ENCODE results near the gene VKORC1L1. TPM values are rescaled to one million over a fixed set of nuclear protein-coding genes. Genes with fewer than 3 reads are reported as not detected.
A peak's percentile ranks its signal among the peaks of the same experiment; 100 is the strongest.
"Not testable (repeated sequence)": the region's sequence is repeated elsewhere in the genome, so short reads cannot be mapped to it uniquely, and the experiment has no call there.

VKORC1L1 gene
- total and polyA plus RNA-seq, 4 experiments from 2014 or later, result 2.2 to 12.6 (median 7.7) TPM

GRCh38 chr7:65843616-65844015, 29.3 kb upstream of the VKORC1L1 start:
- POLR2A ChIA-PET (ENCODE audit: partially characterized antibody), result interaction anchor here (0.7 kb wide), 1 partner anchor 145 kb away, joined by 3 read pairs; no protein-coding TSS in a partner anchor
- H3K4me3 ChIP-seq (ENCODE audit: low read length in 2 of 2); H3K27me3 ChIP-seq (ENCODE audit: insufficient read depth, low read length); CTCF ChIA-PET (ENCODE audit: partially characterized antibody); H3K27me3 Mint-ChIP-seq; H3K4me1 ChIP-seq (ENCODE audit: insufficient read depth, low read length); DNase-seq; H3K4me1 Mint-ChIP-seq; H3K27ac Mint-ChIP-seq; H3K4me3 Mint-ChIP-seq; H3K9me3 ChIP-seq (ENCODE audit: control insufficient read depth in 1 of 2, low read length in 2 of 2); H3K36me3 Mint-ChIP-seq; H3K36me3 ChIP-seq (ENCODE audit: insufficient read depth, low read length); H3K9me3 Mint-ChIP-seq; intact Hi-C loops (cut with micrococcal nuclease); H3K27ac ChIP-seq (ENCODE audit: low read depth, low read length): not testable (repeated sequence)

- Histone ChIP-seq H3K4me3 (ENCODE audit: low read length in 2 of 2) (no peak overlapping the region), H3K27ac (ENCODE audit: low read depth, low read length) (no peak overlapping the region), H3K36me3 (ENCODE audit: insufficient read depth, low read length) (no peaks in the 10 kb centered on the region), H3K9me3 (ENCODE audit: control insufficient read depth in 1 of 2, low read length in 2 of 2) (no peaks in the 10 kb centered on the region), H3K4me1 (ENCODE audit: insufficient read depth, low read length) (no peaks in the 10 kb centered on the region), H3K27me3 (ENCODE audit: insufficient read depth, low read length) (no peaks in the 10 kb centered on the region)
- Mint-ChIP-seq H3K27ac (peak overlapping the region in 1 of 7 donors; percentile 18), H3K9me3 (peaks cover 0 to 3% (median 0%) of the 10 kb centered on the region in 8 donors), H3K36me3 (peaks cover 0 to 2% of the 10 kb centered on the region in 2 donors), H3K27me3 (no peaks in the 10 kb centered on the region), H3K4me1 (no peaks in the 10 kb centered on the region), H3K4me3 (no peak overlapping the region)
- ChIA-PET CTCF (ENCODE audit: partially characterized antibody) (no interaction called here), POLR2A (ENCODE audit: partially characterized antibody) (no interaction called here)
- no peak for DNase-seq
- intact Hi-C loops (cut with micrococcal nuclease), result no loop called here
These were observed 26.8 kb upstream of the VKORC1L1 start for GRCh38 chr7:65846008-65846570.

GRCh38 chr7:65853426-65853825, 19.4 kb upstream of the VKORC1L1 start:
- H3K4me1 ChIP-seq (ENCODE audit: insufficient read depth, low read length); H3K4me3 Mint-ChIP-seq; intact Hi-C loops (cut with micrococcal nuclease); H3K9me3 Mint-ChIP-seq; H3K4me3 ChIP-seq (ENCODE audit: low read length in 2 of 2); H3K27me3 Mint-ChIP-seq; H3K36me3 ChIP-seq (ENCODE audit: insufficient read depth, low read length); H3K27ac Mint-ChIP-seq; DNase-seq; H3K4me1 Mint-ChIP-seq; H3K27me3 ChIP-seq (ENCODE audit: insufficient read depth, low read length); CTCF ChIA-PET (ENCODE audit: partially characterized antibody); H3K36me3 Mint-ChIP-seq; H3K27ac ChIP-seq (ENCODE audit: low read depth, low read length); H3K9me3 ChIP-seq (ENCODE audit: control insufficient read depth in 1 of 2, low read length in 2 of 2): not testable (repeated sequence)
- POLR2A ChIA-PET (ENCODE audit: partially characterized antibody), result interaction anchor here (0.6 kb wide), 1 partner anchor 218 kb away, joined by 3 read pairs; no protein-coding TSS in a partner anchor

- H3K27me3 Mint-ChIP-seq; H3K36me3 ChIP-seq (ENCODE audit: insufficient read depth, low read length); H3K4me1 Mint-ChIP-seq; CTCF ChIA-PET (ENCODE audit: partially characterized antibody); H3K4me1 ChIP-seq (ENCODE audit: insufficient read depth, low read length); intact Hi-C loops (cut with micrococcal nuclease); H3K4me3 ChIP-seq (ENCODE audit: low read length in 2 of 2); H3K27ac Mint-ChIP-seq; H3K27ac ChIP-seq (ENCODE audit: low read depth, low read length); H3K36me3 Mint-ChIP-seq; H3K4me3 Mint-ChIP-seq; H3K9me3 Mint-ChIP-seq; H3K27me3 ChIP-seq (ENCODE audit: insufficient read depth, low read length); DNase-seq; H3K9me3 ChIP-seq (ENCODE audit: control insufficient read depth in 1 of 2, low read length in 2 of 2): not testable (repeated sequence)
- POLR2A ChIA-PET (ENCODE audit: partially characterized antibody), result interaction anchor here (0.6 kb wide), 1 partner anchor 217 kb away, joined by 3 read pairs; no protein-coding TSS in a partner anchor
These were observed 19.0 kb upstream of the VKORC1L1 start for GRCh38 chr7:65853892-65854291.

- CTCF ChIA-PET (ENCODE audit: partially characterized antibody); H3K27me3 ChIP-seq (ENCODE audit: insufficient read depth, low read length); H3K36me3 ChIP-seq (ENCODE audit: insufficient read depth, low read length); H3K27me3 Mint-ChIP-seq; H3K9me3 Mint-ChIP-seq; intact Hi-C loops (cut with micrococcal nuclease); DNase-seq; H3K9me3 ChIP-seq (ENCODE audit: control insufficient read depth in 1 of 2, low read length in 2 of 2); POLR2A ChIA-PET (ENCODE audit: partially characterized antibody); H3K4me1 ChIP-seq (ENCODE audit: insufficient read depth, low read length); H3K4me3 ChIP-seq (ENCODE audit: low read length in 2 of 2); H3K4me3 Mint-ChIP-seq; H3K36me3 Mint-ChIP-seq; H3K27ac ChIP-seq (ENCODE audit: low read depth, low read length); H3K27ac Mint-ChIP-seq; H3K4me1 Mint-ChIP-seq: not testable (repeated sequence)
These were observed 15.5 kb upstream of the VKORC1L1 start for GRCh38 chr7:65857321-65857894.

- H3K9me3 Mint-ChIP-seq; H3K36me3 ChIP-seq (ENCODE audit: insufficient read depth, low read length); H3K27me3 ChIP-seq (ENCODE audit: insufficient read depth, low read length); H3K27ac Mint-ChIP-seq; POLR2A ChIA-PET (ENCODE audit: partially characterized antibody); H3K27me3 Mint-ChIP-seq; H3K4me3 Mint-ChIP-seq; H3K9me3 ChIP-seq (ENCODE audit: control insufficient read depth in 1 of 2, low read length in 2 of 2); intact Hi-C loops (cut with micrococcal nuclease); H3K27ac ChIP-seq (ENCODE audit: low read depth, low read length); H3K4me3 ChIP-seq (ENCODE audit: low read length in 2 of 2); H3K36me3 Mint-ChIP-seq; H3K4me1 ChIP-seq (ENCODE audit: insufficient read depth, low read length); DNase-seq; H3K4me1 Mint-ChIP-seq: not testable (repeated sequence)
- CTCF ChIA-PET (ENCODE audit: partially characterized antibody), result interaction anchor here (0.8 kb wide), 1 partner anchor 26 kb away, joined by 3 read pairs; no protein-coding TSS in a partner anchor
These were observed 14.2 kb upstream of the VKORC1L1 start for GRCh38 chr7:65858660-65859059.

- H3K27me3 Mint-ChIP-seq; H3K9me3 Mint-ChIP-seq; H3K4me3 ChIP-seq (ENCODE audit: low read length in 2 of 2); intact Hi-C loops (cut with micrococcal nuclease); H3K27ac Mint-ChIP-seq; H3K9me3 ChIP-seq (ENCODE audit: control insufficient read depth in 1 of 2, low read length in 2 of 2); CTCF ChIA-PET (ENCODE audit: partially characterized antibody); POLR2A ChIA-PET (ENCODE audit: partially characterized antibody); DNase-seq; H3K36me3 Mint-ChIP-seq; H3K4me3 Mint-ChIP-seq; H3K27me3 ChIP-seq (ENCODE audit: insufficient read depth, low read length); H3K27ac ChIP-seq (ENCODE audit: low read depth, low read length); H3K4me1 ChIP-seq (ENCODE audit: insufficient read depth, low read length); H3K36me3 ChIP-seq (ENCODE audit: insufficient read depth, low read length); H3K4me1 Mint-ChIP-seq: not testable (repeated sequence)
These were observed 6.6 kb upstream of the VKORC1L1 start for GRCh38 chr7:65866244-65866643.

- H3K36me3 Mint-ChIP-seq; H3K27ac ChIP-seq (ENCODE audit: low read depth, low read length); POLR2A ChIA-PET (ENCODE audit: partially characterized antibody); H3K9me3 Mint-ChIP-seq; H3K4me1 ChIP-seq (ENCODE audit: insufficient read depth, low read length); H3K4me3 Mint-ChIP-seq; H3K9me3 ChIP-seq (ENCODE audit: control insufficient read depth in 1 of 2, low read length in 2 of 2); H3K36me3 ChIP-seq (ENCODE audit: insufficient read depth, low read length); DNase-seq; CTCF ChIA-PET (ENCODE audit: partially characterized antibody); H3K4me3 ChIP-seq (ENCODE audit: low read length in 2 of 2); H3K27ac Mint-ChIP-seq; H3K4me1 Mint-ChIP-seq; intact Hi-C loops (cut with micrococcal nuclease); H3K27me3 Mint-ChIP-seq; H3K27me3 ChIP-seq (ENCODE audit: insufficient read depth, low read length): not testable (repeated sequence)
These were observed 5.2 kb upstream of the VKORC1L1 start for GRCh38 chr7:65867681-65868080.

Measured in CD4-positive, alpha-beta memory T cell (primary cell).